Stimulated activated CD4-positive, alpha-beta T cell treated with anti-CD3 and anti-CD28 coated beads, Interleukin-1b, Interleukin-23, amount 100 ng/mL, for 1 hour (primary cell): Measurements from ENCODE around the gene ELK1.
"Not testable (repeated sequence)": the region's sequence is repeated elsewhere in the genome, so short reads cannot be mapped to it uniquely, and the experiment has no call there.

Experiments
- DNase-seq, 2 donors: peaks; one replicate each; pipeline ENCODE4 v3.0.0-alpha.2; 2020; ENCODE audit warnings: low read depth in 2 of 2

Gene ELK1, protein sequence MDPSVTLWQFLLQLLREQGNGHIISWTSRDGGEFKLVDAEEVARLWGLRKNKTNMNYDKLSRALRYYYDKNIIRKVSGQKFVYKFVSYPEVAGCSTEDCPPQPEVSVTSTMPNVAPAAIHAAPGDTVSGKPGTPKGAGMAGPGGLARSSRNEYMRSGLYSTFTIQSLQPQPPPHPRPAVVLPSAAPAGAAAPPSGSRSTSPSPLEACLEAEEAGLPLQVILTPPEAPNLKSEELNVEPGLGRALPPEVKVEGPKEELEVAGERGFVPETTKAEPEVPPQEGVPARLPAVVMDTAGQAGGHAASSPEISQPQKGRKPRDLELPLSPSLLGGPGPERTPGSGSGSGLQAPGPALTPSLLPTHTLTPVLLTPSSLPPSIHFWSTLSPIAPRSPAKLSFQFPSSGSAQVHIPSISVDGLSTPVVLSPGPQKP

GRCh38 chrX:47650164-47651042, at the start of gene ELK1:
ELK1 (minus strand) TSS chrX:47650563; CDS start chrX:47641441, 9,122 bp downstream.
- peak; percentile 62 to 70 for DNase-seq

- DNase-seq = no peak
These were observed 46.8 kb upstream of the ELK1 start for GRCh38 chrX:47697181-47697580.

DNA sequence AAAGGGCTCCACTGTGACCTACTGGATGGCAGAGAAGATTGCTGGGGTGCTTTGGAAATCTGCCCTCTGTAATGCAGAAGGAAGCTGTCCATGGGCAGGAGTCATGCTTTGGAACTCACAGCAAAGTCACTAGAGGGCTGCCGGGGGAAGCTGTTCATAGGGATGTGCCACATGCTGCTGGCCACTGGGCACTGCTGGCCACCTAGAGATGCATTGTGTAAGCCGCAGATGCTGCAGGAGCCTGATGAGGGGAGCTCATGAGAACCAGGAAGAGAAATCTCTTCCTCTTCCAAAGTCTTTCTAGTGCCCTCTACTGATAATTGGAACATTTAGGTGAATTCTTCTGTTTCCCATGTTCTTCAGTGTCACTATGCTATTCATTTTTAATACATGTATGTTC, 39.8 kb upstream of the ELK1 start:
- no peak for DNase-seq

GRCh38 chrX:47687263-47687662, 36.9 kb upstream of the ELK1 start:
- no peak for DNase-seq

GRCh38 chrX:47683829-47684205, 33.5 kb upstream of the ELK1 start:
- no peak for DNase-seq

- DNase-seq = no peak
These were observed 32.9 kb upstream of the ELK1 start for GRCh38 chrX:47683184-47683828.

GRCh38 chrX:47675959-47676859, 25.8 kb upstream of the ELK1 start:
- not testable (repeated sequence) for DNase-seq

- no peak for DNase-seq
These were observed 24.4 kb upstream of the ELK1 start for GRCh38 chrX:47674776-47675175.

DNA sequence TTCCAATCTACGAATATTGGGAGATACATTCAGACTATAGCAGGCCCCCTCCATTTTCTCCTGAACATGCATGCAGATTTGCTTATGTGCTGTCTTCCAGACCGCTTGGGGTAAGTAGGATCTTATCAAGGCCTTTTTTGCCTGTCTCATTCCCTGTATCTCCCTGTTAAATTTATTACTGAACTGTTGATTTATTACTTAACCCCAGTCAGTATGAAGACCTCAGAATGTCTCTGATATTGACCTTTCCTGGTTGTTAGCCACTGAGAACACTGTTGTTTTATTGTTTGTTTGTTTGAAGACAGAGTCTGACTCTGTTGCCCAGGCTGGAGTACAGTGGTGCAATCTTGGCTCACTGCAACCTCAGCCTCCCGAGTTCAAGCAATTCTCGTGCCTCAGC, 15.4 kb upstream of the ELK1 start:
- not testable (repeated sequence) for DNase-seq

DNA sequence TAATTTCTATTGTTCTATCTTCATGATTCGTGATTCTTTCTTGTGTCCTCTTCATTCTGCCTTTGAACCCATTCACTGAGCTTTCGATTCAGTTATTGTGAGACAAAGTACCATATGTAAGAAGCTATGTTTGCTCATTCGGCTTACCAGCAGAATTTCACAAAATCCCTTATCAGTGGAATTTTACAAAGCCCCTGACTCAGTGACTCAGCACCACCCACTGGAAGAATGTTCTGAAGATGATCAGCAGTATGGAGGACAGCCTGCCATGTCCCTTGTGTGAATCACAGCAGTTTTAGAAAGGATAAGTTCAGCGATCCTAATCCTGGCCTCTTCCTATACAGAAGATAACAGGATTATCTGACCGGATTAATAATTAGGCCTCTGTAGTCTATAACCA, 14.4 kb upstream of the ELK1 start:
- no peak for DNase-seq

GRCh38 chrX:47662144-47662657, 11.8 kb upstream of the ELK1 start:
- no peak for DNase-seq

DNA sequence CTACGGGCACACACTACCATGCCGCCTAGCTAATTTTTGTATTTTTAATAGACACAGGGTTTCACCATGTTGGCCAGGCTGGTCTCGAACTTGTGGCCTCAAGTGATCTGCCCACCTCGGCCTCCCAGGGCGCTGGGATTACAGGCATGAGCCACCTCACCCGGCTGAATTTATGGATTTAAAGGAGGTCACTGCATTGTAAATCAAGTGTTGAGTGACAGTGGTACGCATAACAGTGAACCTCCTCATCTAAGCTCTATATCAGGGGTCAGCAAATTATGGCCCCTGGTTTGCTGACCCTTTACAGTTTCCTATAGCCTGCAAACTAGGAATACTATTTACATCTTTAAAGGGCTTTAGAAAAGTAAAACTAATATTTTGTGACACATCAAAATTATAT, 11.2 kb upstream of the ELK1 start:
- DNase-seq = no peak

DNA sequence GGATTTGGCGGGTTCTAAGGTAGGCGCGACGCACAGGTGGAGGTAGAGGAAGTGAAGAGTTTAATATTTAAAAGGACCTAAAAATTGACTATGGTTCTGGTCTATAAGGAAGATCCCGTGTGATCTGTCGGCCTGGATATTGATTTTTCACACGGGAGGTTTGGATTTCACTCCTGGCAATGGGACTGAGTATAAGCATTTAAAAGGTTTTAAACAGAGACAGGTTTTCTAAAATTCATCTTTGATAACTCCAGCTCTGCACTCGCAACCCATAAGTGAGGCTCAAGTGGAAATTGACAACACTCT, 9.0 kb upstream of the ELK1 start:
- no peak for DNase-seq

DNA sequence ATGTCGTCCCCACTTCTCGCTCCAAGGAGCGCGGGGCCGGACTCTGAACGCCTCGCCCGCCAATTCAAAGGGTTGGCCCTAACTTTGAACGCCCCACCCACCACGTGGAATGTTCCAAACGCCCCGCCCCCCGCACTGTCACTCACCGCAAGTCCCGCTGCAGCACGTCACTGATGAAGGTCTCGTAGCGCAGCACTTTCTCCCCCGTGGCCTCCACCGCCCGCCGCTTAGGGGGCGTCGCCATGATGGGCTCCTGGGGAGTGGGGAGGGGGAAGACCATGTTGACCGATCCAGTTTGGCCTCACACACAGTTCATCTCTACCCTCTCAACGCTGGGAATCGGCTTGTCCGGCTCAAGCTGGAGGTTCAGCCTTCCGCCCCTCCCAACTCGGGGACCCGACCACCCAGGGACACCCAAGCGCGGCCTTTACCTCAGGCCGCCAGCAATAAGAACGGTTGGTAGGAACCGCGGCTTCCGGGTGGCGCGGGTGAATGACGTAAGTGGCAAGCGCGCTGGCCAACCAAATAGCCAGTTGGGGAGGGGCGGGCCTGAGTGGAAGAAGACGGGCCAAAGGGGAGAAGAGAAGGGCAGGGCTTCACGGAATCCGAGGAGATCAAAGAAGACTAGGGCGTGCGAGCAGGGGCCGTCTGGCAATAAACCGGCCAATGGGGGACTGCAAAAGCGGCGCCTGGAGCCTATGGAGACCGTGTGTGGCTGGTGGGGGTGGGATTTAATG, 8.5 kb upstream of the ELK1 start, which contains the start of gene UXT:
TSS of gene UXT (minus strand) at position 497 of the 737 bp plus-strand sequence. CDS start at position 244, 253 bp downstream.
- DNase-seq = peak; percentile 74 to 81

GRCh38 chrX:47658301-47658683, 7.9 kb upstream of the ELK1 start:
- DNase-seq = no peak

DNA sequence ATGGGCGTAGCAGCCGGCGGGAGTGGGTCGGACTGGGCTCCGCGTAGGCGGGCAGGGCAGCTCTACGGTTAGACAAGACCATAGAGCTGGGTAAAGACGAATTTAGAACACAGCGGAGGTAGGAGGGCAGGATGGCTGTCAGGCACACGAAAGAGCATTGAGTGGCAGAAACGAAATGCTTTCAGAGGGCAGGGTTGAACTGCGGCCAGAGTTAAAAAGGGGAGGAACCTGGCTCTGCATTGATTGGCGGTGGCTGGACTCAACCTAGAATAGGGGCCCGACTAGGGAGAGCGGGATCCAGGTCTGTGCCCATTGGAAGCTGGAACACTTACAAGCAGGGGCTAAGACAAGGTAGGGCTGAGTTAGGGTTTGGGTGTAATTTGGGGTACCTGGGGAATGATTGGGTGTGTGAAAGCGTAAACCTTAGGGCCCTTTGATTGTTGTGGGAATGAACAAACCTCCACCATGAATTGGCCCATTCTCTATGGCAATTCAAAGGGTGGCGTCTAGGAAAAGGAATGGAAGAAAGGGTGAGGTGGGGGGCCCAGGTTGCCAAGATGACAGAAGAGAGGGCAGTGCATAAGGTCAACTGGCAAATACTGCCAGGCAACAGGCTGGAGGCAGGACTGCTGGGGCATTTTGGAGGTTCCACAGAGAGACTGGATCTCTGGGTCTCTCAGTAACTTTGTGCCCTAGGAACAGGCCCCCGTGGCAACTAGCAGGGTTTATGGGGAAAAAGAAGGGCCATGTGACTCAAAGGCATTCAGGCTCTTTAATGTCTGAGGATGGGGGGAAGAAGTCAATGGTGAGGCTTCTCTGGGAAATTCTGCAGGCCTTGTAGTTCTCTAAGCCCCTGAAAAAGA, 911 bp upstream of the ELK1 start:
- DNase-seq = no peak

DNA sequence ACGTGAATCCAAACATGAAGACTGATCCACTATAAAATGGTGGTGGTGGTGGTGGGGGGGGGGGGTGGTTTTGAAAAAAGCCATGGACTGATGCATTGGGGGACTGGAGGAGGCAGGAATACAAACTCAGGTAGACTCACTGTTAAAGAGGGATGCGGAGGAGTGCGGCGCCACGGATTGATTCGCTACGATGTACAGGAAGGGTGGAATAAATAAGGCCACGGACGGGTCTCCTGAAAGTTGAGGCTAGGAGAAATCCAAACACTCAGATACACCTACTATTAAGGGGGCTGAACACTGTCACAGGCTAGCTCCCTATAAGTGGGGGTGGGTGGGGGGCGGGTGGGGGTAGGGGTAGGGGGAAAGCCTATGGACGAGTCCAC, 591 bp downstream of the ELK1 start:
- no peak for DNase-seq

GRCh38 chrX:47649271-47649670, 1.1 kb downstream of the ELK1 start:
- DNase-seq = no peak

- DNase-seq = no peak
These were observed 2.0 kb downstream of the ELK1 start for GRCh38 chrX:47648376-47648775.

DNA sequence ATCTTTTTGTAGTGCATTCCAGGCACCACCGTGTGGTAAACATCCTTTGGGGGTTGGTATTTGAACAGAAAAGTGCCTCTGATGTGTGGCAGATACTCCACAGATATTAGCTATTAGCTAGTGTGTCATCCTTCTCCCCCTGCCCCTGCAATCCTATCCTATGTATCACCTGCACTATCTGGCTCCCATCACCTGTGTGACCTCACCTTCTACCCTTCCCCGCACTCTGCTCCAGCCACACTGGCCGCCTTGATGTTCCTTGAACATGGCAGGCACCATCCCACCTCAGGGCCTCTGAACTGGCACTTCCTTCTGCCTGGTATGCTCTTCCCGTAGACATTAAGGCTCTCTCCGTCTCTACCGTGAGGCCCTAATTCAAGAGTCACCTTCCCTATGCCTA, 3.7 kb downstream of the ELK1 start:
- no peak for DNase-seq
